Measurements from ENCODE around the gene STX17.
"Not testable (repeated sequence)": the region's sequence is repeated elsewhere in the genome, so short reads cannot be mapped to it uniquely, and the experiment has no call there.

Gene STX17

GRCh38 chr9:99973455-99973854, 67.0 kb downstream of the STX17 start:
- DNase-seq = no peak

- DNase-seq = no peak
Measured at GRCh38 chr9:99977033-99977792, 70.8 kb downstream of the STX17 start.

DNA sequence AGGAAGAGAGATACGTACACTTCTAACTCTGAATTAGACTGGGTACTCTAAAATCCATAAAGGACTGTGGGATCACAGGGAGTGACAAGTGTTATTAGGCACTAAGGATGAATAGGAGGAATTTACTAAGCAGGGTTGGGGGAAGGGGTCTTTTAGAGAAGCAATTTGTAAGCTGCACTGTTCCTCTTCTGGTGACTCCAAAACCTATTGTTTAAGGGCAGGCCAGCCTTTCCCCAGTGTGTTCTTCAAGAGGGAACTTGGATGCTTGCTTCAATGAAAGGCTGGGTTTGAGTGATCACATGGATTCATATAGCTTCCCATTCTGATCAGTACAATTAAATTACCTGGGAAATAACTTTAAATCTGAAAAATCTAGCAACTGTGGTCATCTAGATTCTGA, 71.8 kb downstream of the STX17 start:
- no peak for DNase-seq

- no peak for DNase-seq
Measured at GRCh38 chr9:99980598-99980997, 74.1 kb downstream of the STX17 start.

DNA sequence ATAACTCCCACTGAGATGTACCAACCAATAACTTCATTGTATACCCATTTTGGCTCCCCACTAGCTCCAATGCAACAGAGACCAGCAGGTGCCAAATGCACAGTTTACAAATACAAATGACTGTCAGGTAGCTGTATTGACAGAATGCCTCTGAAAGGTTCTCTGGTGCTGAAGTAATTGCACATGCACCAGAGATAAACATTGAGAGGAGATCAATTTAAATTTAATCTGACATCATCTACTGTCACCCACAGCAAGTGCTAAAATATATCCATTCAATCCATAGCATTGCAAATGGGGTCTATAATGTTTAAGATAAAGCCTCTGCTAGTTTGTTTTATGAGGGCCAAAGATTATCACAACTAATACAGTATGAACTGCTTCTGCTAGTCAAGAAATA, 80.2 kb downstream of the STX17 start:
- no peak for DNase-seq

DNA sequence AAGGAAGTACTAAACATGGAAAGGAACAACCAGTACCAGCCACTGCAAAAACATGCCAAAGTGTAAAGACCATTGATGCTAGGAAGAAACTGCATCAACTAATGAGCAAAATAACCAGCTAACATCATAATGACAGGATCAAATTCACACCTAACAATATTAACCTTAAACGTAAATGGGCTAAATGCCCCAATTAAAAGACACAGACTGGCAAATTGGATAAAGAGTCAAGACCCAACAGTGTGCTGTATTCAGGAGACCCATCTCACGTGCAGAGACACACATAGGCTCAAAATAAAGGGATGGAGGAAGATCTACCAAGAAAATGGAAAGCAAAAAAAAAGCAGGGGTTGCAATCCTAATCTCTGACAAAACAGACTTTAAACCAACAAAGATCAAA, 84.1 kb downstream of the STX17 start:
- DNase-seq = not testable (repeated sequence)

GRCh38 chr9:99998266-99998665, 91.8 kb downstream of the STX17 start:
- DNase-seq = no peak

DNA sequence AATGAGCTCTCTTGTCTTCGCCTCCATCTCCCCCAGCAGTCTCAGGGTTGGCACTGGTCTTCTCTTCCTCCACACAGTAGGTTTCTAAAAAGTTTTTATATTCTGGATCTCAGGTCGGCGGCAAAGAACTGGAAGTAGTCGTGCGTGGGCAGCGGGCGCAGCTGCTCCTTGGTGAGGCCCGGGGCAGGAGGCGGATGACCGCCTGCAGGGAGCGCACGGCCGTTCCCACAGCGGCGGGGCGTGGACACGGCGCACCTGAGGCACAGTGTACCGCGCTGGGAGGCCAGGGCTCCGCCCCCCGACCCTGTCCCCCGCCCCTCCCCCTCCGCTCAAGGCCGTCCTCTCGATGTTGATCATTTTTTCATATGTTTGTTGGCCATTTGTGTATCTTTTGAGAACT, 92.4 kb downstream of the STX17 start:
- DNase-seq = no peak

DNA sequence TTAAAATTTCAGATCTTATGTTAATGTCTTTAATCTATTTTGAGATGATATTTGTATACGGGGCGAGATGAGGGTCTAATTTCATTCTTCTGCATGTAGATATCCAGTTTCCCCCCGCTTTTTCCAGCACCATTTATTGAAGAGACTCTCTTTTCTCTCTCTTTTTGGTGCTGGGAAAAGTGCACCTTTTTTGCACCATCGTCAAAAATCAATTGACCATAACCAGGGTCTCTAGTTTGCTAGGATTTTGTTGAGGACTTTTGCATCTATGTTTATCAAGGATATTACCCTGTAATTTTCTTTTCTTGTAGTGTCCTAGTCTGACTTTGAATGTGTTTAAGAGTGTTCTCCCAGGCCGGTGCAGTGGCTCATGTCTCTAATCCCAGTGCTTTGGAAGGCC, 93.3 kb downstream of the STX17 start:
- DNase-seq = no peak

DNA sequence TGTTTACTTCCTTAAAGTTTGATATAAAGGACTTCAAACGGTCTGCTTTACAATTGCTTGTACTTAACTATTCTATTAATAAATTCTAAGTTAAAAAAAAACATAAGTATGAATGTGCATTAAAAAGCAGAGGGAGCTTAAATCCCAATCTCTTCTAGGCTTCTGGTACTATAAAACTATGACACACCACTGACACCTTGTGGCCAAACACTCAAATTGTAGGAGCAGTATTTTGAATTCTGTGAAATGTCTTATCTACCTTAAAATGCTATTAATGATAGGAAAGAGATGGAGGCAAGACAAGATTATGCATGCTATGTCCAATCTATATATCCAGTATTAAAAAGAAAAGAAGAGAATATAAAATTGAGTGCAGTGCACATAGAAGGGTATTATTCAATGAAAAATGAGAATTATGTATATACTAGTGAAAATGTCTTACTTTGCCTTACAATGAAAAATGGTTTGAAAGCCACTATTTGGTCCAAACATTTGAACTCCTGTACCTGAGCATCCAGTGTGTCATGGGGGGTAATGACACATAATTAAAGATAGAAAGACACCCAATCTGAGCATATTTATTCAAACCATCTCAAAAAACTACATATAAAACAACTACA, 104.7 kb downstream of the STX17 start:
- peak; percentile 66 for DNase-seq

DNA sequence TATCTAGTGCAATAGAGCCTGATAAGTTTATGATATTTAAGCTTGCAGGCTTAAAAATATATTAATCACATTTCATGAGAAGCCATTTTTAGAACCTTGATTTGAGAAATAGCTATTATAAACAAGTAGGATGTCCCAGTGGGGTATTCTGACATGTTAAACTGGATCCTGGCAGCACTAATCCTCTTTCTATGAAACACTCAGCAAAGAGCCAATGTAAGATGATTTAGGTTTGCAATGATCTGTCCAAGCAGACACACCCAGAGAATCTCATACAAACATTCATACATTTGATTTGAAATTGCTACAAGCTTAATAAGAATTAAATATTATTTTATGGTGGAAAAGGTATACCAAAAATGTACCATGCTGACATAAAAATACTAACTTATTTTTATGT, 105.8 kb downstream of the STX17 start:
- no peak for DNase-seq

- DNase-seq = no peak
Measured at GRCh38 chr9:100013573-100013972, 107.1 kb downstream of the STX17 start.

- DNase-seq = no peak
Measured at GRCh38 chr9:100014846-100015245, 108.4 kb downstream of the STX17 start.

DNA sequence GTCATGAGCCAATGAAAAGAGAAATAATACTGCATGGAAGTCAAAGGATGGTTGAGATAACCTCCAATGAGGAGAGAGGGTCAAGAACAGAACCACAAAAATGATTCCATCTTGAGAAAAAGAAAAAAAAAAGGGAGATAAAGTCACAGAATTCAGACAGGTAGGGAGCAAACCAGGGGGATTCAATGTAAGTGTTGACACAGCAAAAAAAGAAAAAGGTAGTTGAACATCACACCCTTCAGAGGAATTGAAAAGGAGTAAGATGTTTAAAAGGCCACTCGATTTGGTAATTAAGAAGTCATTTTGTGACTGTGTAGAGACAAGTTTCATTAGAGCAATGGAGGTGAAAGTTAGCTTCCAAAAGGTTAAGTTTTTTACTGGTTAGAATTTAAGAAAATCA, 113.1 kb downstream of the STX17 start:
- DNase-seq = no peak

All from suppressor macrophage treated with lipopolysaccharide for 4 hours (primary cell).